ENCODE results near the gene CNTN2. TPM values are rescaled to one million over a fixed set of nuclear protein-coding genes. Genes with fewer than 3 reads are reported as not detected.

CNTN2 gene
- total RNA-seq, 2 donors from 2014 or later, result 5.1 TPM; not detected in 1

GRCh38 chr1:205069371-205070125 is 26.5 kb downstream of the CNTN2 start:
- no peaks in the 10 kb centered on the region for H3K27me3 ChIP-seq (replicated peaks; ENCODE audit: insufficient read depth)
- DNase-seq (ENCODE audit: low spot score), result no peak
- H3K4me3 ChIP-seq, result no peak overlapping the region

GRCh38 chr1:205071028-205071409 is 28.0 kb downstream of the CNTN2 start:
- DNase-seq (ENCODE audit: low spot score), result no peak
- H3K9me3 ChIP-seq, result no peaks in the 10 kb centered on the region
- no peak overlapping the region for H3K4me3 ChIP-seq
- intact Hi-C loops (cut with DNase I), result no loop called here
- H3K27me3 ChIP-seq (replicated peaks; ENCODE audit: insufficient read depth), result no peaks in the 10 kb centered on the region
- H3K4me1 ChIP-seq (replicated peaks), result no peaks in the 10 kb centered on the region
- H3K27ac ChIP-seq, result no peak overlapping the region
- TF ChIP-seq POLR2AphosphoS5 (IDR thresholded peaks at IDR 0.05), result no peak
- WGBS, result 95% methylated on average over 2 of the region's 2 CpGs
- no peaks in the 10 kb centered on the region for H3K36me3 ChIP-seq

More at GRCh38 chr1:205069371-205070125, 26.5 kb downstream of the CNTN2 start:
- 86% methylated on average over 42 of the region's 42 CpGs for WGBS
- no peaks in the 10 kb centered on the region for H3K36me3 ChIP-seq
- H3K9me3 ChIP-seq, result no peaks in the 10 kb centered on the region
- TF ChIP-seq, protein P1, sequence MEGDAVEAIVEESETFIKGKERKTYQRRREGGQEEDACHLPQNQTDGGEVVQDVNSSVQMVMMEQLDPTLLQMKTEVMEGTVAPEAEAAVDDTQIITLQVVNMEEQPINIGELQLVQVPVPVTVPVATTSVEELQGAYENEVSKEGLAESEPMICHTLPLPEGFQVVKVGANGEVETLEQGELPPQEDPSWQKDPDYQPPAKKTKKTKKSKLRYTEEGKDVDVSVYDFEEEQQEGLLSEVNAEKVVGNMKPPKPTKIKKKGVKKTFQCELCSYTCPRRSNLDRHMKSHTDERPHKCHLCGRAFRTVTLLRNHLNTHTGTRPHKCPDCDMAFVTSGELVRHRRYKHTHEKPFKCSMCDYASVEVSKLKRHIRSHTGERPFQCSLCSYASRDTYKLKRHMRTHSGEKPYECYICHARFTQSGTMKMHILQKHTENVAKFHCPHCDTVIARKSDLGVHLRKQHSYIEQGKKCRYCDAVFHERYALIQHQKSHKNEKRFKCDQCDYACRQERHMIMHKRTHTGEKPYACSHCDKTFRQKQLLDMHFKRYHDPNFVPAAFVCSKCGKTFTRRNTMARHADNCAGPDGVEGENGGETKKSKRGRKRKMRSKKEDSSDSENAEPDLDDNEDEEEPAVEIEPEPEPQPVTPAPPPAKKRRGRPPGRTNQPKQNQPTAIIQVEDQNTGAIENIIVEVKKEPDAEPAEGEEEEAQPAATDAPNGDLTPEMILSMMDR (IDR thresholded peaks at IDR 0.05), result no peak
- TF ChIP-seq POLR2AphosphoS5 (IDR thresholded peaks at IDR 0.05) (no peak), POLR2A (IDR thresholded peaks at IDR 0.05) (no peak)
- no peak overlapping the region for H3K27ac ChIP-seq
- H3K4me1 ChIP-seq (replicated peaks), result no peaks in the 10 kb centered on the region
- intact Hi-C loops (cut with DNase I), result loop anchor here (10.0 kb wide), 1 partner anchor 265 kb away; no protein-coding TSS in a partner anchor

DNA sequence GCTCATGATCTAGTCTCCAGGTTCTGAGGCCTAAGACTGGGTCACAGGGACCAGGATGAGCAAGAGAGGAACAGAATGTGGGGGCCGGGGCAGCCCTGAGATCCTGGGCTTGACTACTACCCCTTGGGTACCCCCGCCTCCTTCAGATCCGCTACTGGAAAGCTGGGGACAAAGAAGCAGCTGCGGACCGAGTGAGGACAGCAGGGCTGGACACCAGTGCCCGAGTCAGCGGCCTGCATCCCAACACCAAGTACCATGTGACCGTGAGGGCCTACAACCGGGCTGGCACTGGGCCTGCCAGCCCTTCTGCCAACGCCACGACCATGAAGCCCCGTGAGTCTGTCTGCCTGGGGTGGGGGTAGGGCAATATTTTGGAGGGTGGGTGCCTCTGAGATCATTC is 28.8 kb downstream of the CNTN2 start:
- TF ChIP-seq, protein P1 (IDR thresholded peaks at IDR 0.05), result no peak
- no peak for TF ChIP-seq POLR2AphosphoS5 (IDR thresholded peaks at IDR 0.05)
- Histone ChIP-seq H3K27me3 (replicated peaks; ENCODE audit: insufficient read depth) (no peaks in the 10 kb centered on the region), H3K27ac (no peak overlapping the region), H3K4me1 (replicated peaks) (no peaks in the 10 kb centered on the region), H3K36me3 (no peaks in the 10 kb centered on the region), H3K9me3 (no peaks in the 10 kb centered on the region), H3K4me3 (no peak overlapping the region)
- no peak for DNase-seq (ENCODE audit: low spot score)
- 94% methylated on average over 12 of the region's 12 CpGs for whole genome bisulfite sequencing
- intact Hi-C loops (cut with DNase I), result no loop called here

GRCh38 chr1:205072286-205072685 is 29.3 kb downstream of the CNTN2 start:
- DNase-seq (ENCODE audit: low spot score), result no peak
- Histone ChIP-seq H3K27me3 (replicated peaks; ENCODE audit: insufficient read depth) (no peaks in the 10 kb centered on the region), H3K27ac (no peak overlapping the region), H3K4me1 (replicated peaks) (no peaks in the 10 kb centered on the region), H3K9me3 (no peaks in the 10 kb centered on the region), H3K4me3 (no peak overlapping the region), H3K36me3 (no peaks in the 10 kb centered on the region)
- intact Hi-C loops (cut with DNase I), result no loop called here
- TF ChIP-seq, protein P1 (IDR thresholded peaks at IDR 0.05), result no peak
- TF ChIP-seq POLR2AphosphoS5 (IDR thresholded peaks at IDR 0.05), result no peak
- no peak for TF ChIP-seq POLR2A (IDR thresholded peaks at IDR 0.05)
- WGBS, result 81% methylated on average over 9 of the region's 9 CpGs

- Histone ChIP-seq H3K36me3 (no peaks in the 10 kb centered on the region), H3K4me3 (no peak overlapping the region), H3K9me3 (no peaks in the 10 kb centered on the region), H3K4me1 (replicated peaks) (no peaks in the 10 kb centered on the region), H3K27me3 (replicated peaks; ENCODE audit: insufficient read depth) (no peaks in the 10 kb centered on the region), H3K27ac (no peak overlapping the region)
- 96% methylated on average over 8 of the region's 8 CpGs for WGBS
- intact Hi-C loops (cut with DNase I), result no loop called here
- DNase-seq (ENCODE audit: low spot score), result no peak
- TF ChIP-seq POLR2A (IDR thresholded peaks at IDR 0.05) (no peak), POLR2AphosphoS5 (IDR thresholded peaks at IDR 0.05) (no peak)
- TF ChIP-seq, protein P1 (IDR thresholded peaks at IDR 0.05), result no peak
Observed at GRCh38 chr1:205072881-205073280, 29.9 kb downstream of the CNTN2 start.

All from prostate gland (tissue), 2 donors.